ENCODE measurements around the gene PRAMEF18. TPM values are rescaled to one million over a fixed set of nuclear protein-coding genes. Genes with fewer than 3 reads are reported as not detected.
"Not testable (repeated sequence)": the region's sequence is repeated elsewhere in the genome, so short reads cannot be mapped to it uniquely, and the experiment has no call there.

Gene PRAMEF18
- not detected for total RNA-seq

GRCh38 chr1:13225675-13226204, at the start of gene PRAMEF18:
TSS of gene PRAMEF18 (minus strand) at chr1:13226154. CDS start at chr1:13226106, 48 bp downstream.
- DNase-seq = not testable (repeated sequence)

- not testable (repeated sequence) for DNase-seq
Observed at GRCh38 chr1:13265124-13265523, 39.2 kb upstream of the PRAMEF18 start.

- DNase-seq = not testable (repeated sequence)
Observed at GRCh38 chr1:13253898-13254297, 27.9 kb upstream of the PRAMEF18 start, which contains the start of gene PRAMEF5. TSS of gene PRAMEF5 (plus strand) at chr1:13254198. CDS start at chr1:13259269, 5,071 bp downstream.

- not testable (repeated sequence) for DNase-seq
Observed at GRCh38 chr1:13247122-13247521, 21.2 kb upstream of the PRAMEF18 start.

- not testable (repeated sequence) for DNase-seq
Observed at GRCh38 chr1:13246554-13246871, 20.6 kb upstream of the PRAMEF18 start.

- DNase-seq = not testable (repeated sequence)
Observed at GRCh38 chr1:13245841-13246553, 20.0 kb upstream of the PRAMEF18 start.

GRCh38 chr1:13243536-13244263, 17.7 kb upstream of the PRAMEF18 start:
- not testable (repeated sequence) for DNase-seq

- DNase-seq = not testable (repeated sequence)
Observed at GRCh38 chr1:13239633-13240032, 13.7 kb upstream of the PRAMEF18 start.

- not testable (repeated sequence) for DNase-seq
Observed at GRCh38 chr1:13237572-13237971, 11.6 kb upstream of the PRAMEF18 start.

GRCh38 chr1:13234057-13234456, 8.1 kb upstream of the PRAMEF18 start:
- not testable (repeated sequence) for DNase-seq

GRCh38 chr1:13232056-13232455, 6.1 kb upstream of the PRAMEF18 start:
- not testable (repeated sequence) for DNase-seq

- not testable (repeated sequence) for DNase-seq
Observed at GRCh38 chr1:13231061-13231750, 5.3 kb upstream of the PRAMEF18 start.

- not testable (repeated sequence) for DNase-seq
Observed at GRCh38 chr1:13230601-13231000, 4.6 kb upstream of the PRAMEF18 start.

- DNase-seq = not testable (repeated sequence)
Observed at GRCh38 chr1:13230096-13230495, 4.1 kb upstream of the PRAMEF18 start.

- no peak for DNase-seq
Observed at GRCh38 chr1:13228343-13228781, 2.4 kb upstream of the PRAMEF18 start.

- DNase-seq = not testable (repeated sequence)
Observed at GRCh38 chr1:13227271-13228055, 1.5 kb upstream of the PRAMEF18 start.

GRCh38 chr1:13224480-13225060, 1.4 kb downstream of the PRAMEF18 start:
- no peak for DNase-seq

- DNase-seq = not testable (repeated sequence)
Observed at GRCh38 chr1:13222788-13223187, 3.2 kb downstream of the PRAMEF18 start.

- DNase-seq = not testable (repeated sequence)
Observed at GRCh38 chr1:13219203-13219602, 6.8 kb downstream of the PRAMEF18 start.

GRCh38 chr1:13216619-13217018, 9.3 kb downstream of the PRAMEF18 start:
- not testable (repeated sequence) for DNase-seq

GRCh38 chr1:13208712-13209111, 17.2 kb downstream of the PRAMEF18 start:
- DNase-seq = not testable (repeated sequence)

Data from occipital lobe (tissue), 2 donors.